ENCODE data around the gene ADAMTS17.

DNA sequence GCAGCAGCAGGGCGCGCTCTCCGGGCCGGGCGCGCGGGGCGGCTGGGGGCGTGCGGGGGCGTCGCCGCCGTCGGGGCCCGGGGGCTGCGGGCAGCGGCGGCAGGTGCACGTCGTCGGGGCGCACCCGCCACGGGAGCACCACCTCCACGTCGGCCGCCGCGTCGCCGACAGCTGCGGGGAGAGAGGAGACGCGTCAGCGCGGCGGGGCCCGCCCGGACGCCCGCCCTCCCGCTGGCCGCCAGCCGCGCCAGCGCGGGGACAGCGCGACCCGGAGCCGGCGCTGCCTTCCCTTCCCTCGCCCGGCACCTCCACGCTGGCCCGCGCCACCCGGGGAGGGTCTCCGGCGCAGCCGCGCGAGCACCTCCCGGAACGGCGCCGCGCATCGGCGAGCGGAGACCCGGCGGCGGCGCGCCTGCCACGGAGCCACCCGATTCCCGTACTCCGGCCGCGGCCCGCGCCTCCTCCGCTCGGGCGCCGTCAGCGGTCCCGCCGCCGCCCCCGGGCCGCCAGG is 481 bp downstream of the ADAMTS17 start:
- no peak for TF ChIP-seq CTCF (conservative IDR thresholded peaks at IDR 0.05; ENCODE audit: low read depth, low read length)
- TF ChIP-seq EZH2 (IDR thresholded peaks at IDR 0.05; ENCODE audit: borderline replicate concordance, low read depth, low read length, poor library complexity, severe bottlenecking): no peak
